Activated CD8-positive, alpha-beta memory T cell treated with anti-CD3 and anti-CD28 coated beads, Interleukin-2, amount 50 U/mL, for 1 hour (primary cell): ENCODE measurements around the gene PELI3.

Source experiments
- DNase-seq: peaks from one replicate; pipeline ENCODE4 v3.0.0-alpha.2; 2020; ENCODE audit errors: extremely low read depth

The PELI3 gene

GRCh38 chr11:66505276-66505816 is 38.6 kb downstream of the PELI3 start:
- no peak for DNase-seq

DNA sequence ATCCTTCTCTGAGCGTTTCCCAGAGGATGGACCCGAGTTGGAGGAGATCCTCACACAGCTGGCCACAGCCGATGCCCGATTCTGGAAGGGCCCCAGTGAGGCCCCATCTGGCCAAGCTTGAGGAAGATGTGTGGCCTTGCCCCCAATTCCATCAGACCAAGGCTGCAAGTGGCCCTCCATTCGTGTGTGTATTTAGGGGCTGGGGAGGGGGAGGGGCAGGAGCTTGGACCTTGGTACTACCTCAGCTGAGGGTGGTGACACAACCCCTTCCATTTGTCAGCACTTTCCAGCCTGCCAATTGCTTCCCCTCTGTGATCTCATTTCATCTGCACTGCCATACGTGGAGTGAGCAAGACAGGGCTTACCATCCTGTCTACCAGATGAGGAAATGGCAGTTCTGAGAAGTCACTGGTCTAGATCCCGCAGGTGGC is 42.4 kb downstream of the PELI3 start:
- DNase-seq, result no peak

DNA sequence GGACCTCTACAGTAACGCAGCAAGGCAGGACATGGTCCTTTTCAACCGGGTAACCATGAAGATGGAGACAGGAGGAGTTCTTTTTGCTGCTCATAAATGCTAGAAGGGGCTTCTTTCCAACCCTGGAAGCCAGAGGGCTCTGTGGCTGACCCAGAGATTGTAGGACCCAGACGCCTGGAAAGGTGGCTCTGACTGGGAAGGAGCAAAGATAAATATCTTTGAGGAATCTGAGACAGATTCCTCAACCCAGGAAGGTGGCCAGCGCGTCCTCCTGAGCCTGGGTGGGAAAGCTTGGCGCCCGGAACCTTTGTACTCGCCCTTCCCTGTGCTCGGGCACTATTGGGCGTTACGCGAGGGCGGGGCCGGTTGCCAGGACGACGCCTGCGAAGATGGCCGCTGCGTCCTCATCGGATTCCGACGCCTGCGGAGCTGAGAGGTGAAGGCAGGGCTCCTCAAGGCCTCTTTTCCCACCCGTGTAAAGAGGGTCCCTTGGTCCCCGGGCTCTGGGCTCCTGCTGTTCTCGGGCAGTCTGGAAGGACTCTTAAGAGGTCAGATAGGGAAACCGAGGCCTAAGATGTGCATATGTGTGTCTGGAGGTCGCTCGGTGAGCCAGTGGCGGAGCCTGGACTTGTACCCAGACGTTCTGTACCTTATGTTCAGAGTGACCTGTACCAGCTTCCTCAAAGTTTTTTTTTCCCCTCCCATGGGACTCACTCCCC is 43.7 kb downstream of the PELI3 start, which contains the start of gene BBS1:
Gene BBS1, plus strand, starts transcription at position 365 of the 719 bp plus-strand sequence. Its CDS starts 25 bp downstream, at position 390.
- peak; percentile 39 for DNase-seq

DNA sequence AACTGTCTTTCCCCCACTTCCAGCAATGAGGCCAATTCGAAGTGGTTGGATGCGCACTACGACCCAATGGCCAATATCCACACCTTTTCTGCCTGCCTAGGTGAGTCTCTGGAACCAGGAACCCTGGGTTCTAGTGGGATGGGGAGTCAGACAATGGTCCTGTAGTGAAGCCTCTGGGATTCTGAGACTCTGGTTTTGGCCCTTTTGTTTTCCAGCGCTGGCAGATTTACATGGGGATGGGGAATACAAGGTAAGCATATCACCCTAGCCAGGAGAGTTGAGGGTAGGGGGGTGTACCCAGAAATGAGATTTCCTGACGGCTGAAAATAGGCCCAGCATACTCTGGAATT is 44.3 kb downstream of the PELI3 start:
- no peak for DNase-seq

GRCh38 chr11:66523611-66524010 is 56.9 kb downstream of the PELI3 start:
- DNase-seq, result no peak

GRCh38 chr11:66524304-66525040 is 57.8 kb downstream of the PELI3 start:
- no peak for DNase-seq
